HFFc6 (cell line): ENCODE measurements around the gene CLSTN2. TPM values are rescaled to one million over a fixed set of nuclear protein-coding genes. Genes with fewer than 3 reads are reported as not detected.

Experiments used
- DNase-seq: peaks from one replicate; pipeline ENCODE4 v3.0.0-alpha.2; 2018
- H3K27ac Mint-ChIP-seq: 2 replicates; pipeline ENCODE4 v1.8.0; 2020; ENCODE audit warnings: mild to moderate bottlenecking, mixed read lengths
- H3K27me3 Mint-ChIP-seq: 2 replicates; pipeline ENCODE4 v1.8.0; 2021; ENCODE audit warnings: mild to moderate bottlenecking, moderate library complexity, mixed read lengths; ENCODE audit not compliant: insufficient read depth
- H3K36me3 Mint-ChIP-seq: 2 replicates; pipeline ENCODE4 v1.8.0; 2021; ENCODE audit warnings: low read depth, mixed read lengths
- H3K4me1 Mint-ChIP-seq: 2 replicates; pipeline ENCODE4 v1.8.0; 2020; ENCODE audit warnings: low read depth, mixed read lengths
- H3K4me3 Mint-ChIP-seq: 2 replicates; pipeline ENCODE4 v1.8.0; 2020; ENCODE audit warnings: mild to moderate bottlenecking, moderate library complexity, mixed read lengths
- H3K9me3 Mint-ChIP-seq: 2 replicates; pipeline ENCODE4 v1.8.0; 2020; ENCODE audit warnings: mild to moderate bottlenecking, mixed read lengths
- total RNA-seq, 6 experiments: library from RNA; stranded (reverse); fragmentation: NEBNext Ultra II Directional; extraction: Animal tissue kit (Norgen Biotek cat#: 25700); gene quantifications; 2 replicates in 1 of 6; 3 replicates in 5 of 6; pipeline ENCODE4 v1.2.3, GENCODE V29; 2021
- TF ChIP-seq, protein P1 (sequence below): fragments of 200-600 bp; sonication (generic); IDR thresholded peaks from 2 replicates; pipeline ENCODE4 v1.5.0; 2021; ENCODE audit warnings: antibody characterized with exemption, mild to moderate bottlenecking

CLSTN2 gene
- total RNA-seq, 6 experiments from 2014 or later, result 0.05 TPM; not detected in 5

DNA sequence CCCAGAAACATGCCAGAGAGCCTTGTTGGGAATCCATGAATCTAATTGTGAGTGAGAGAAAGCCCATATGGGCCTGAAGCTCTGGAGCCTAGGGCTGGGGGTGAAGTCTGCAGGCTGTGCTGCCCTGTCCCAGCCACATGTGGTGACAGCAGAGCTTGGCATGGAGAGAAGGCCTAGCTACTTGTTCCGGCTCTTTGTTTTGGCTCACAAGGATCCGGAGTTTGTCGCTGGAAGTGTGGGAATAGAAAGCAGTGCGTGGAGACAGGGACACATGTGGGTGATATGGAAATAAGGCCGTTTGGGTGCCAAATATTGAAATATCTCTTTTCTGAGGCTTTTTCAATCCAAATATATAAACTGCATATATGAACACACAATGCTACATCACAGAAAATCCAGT is 78.2 kb downstream of the CLSTN2 start:
- H3K4me3 Mint-ChIP-seq, result no peak overlapping the region
- DNase-seq, result no peak
- no peak overlapping the region for H3K27ac Mint-ChIP-seq
- TF ChIP-seq, protein P1, sequence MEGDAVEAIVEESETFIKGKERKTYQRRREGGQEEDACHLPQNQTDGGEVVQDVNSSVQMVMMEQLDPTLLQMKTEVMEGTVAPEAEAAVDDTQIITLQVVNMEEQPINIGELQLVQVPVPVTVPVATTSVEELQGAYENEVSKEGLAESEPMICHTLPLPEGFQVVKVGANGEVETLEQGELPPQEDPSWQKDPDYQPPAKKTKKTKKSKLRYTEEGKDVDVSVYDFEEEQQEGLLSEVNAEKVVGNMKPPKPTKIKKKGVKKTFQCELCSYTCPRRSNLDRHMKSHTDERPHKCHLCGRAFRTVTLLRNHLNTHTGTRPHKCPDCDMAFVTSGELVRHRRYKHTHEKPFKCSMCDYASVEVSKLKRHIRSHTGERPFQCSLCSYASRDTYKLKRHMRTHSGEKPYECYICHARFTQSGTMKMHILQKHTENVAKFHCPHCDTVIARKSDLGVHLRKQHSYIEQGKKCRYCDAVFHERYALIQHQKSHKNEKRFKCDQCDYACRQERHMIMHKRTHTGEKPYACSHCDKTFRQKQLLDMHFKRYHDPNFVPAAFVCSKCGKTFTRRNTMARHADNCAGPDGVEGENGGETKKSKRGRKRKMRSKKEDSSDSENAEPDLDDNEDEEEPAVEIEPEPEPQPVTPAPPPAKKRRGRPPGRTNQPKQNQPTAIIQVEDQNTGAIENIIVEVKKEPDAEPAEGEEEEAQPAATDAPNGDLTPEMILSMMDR, result no peak
- H3K27me3 Mint-ChIP-seq, result peaks cover 3% of the 10 kb centered on the region
- peaks cover 42% of the 10 kb centered on the region for H3K9me3 Mint-ChIP-seq
- no peaks in the 10 kb centered on the region; the same call in 1 of the 2 replicates for H3K36me3 Mint-ChIP-seq
- H3K4me1 Mint-ChIP-seq, result no peaks in the 10 kb centered on the region

DNA sequence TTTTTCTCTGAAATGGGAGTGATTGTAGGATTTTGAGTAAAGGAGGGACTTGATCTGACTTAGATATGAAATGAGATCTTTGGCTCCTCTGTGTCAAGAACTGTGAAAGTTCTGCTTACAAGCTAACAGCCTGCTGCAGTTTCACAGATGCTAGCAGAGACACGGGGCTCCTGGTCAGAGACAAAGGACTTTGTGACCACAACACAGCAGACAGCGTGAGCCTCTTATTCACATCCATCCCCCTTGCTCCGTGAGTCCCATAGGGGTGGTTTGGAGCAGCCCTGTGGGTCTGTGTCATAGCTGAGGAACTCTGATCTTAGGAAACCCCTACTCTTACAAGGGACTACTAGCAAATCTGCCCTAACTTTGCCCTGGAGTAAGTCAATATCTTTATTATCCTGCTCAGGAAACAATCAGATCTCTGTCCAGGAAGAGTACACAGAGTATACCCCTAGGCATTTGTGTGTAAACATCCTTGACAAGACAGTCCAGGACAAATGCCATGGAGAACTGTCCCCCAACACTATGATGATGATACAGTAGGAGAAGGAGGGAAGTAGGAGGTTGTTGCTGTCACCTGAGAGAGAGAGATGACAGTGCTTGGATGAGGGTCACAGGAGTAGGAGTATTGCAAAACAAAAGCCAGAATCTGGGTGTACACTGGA is 80.0 kb downstream of the CLSTN2 start:
- no peaks in the 10 kb centered on the region; the same call in 1 of the 2 replicates for H3K36me3 Mint-ChIP-seq
- H3K9me3 Mint-ChIP-seq, result peaks cover 50% of the 10 kb centered on the region
- no peak overlapping the region for H3K27ac Mint-ChIP-seq
- TF ChIP-seq, protein P1, result no peak
- no peak for DNase-seq
- H3K4me1 Mint-ChIP-seq, result no peaks in the 10 kb centered on the region
- peaks cover 3% of the 10 kb centered on the region for H3K27me3 Mint-ChIP-seq
- H3K4me3 Mint-ChIP-seq, result no peak overlapping the region

GRCh38 chr3:140015741-140016140 is 80.8 kb downstream of the CLSTN2 start:
- no peaks in the 10 kb centered on the region for H3K4me1 Mint-ChIP-seq
- H3K9me3 Mint-ChIP-seq, result peaks cover 53% of the 10 kb centered on the region
- peaks cover 3% of the 10 kb centered on the region for H3K27me3 Mint-ChIP-seq
- H3K4me3 Mint-ChIP-seq, result no peak overlapping the region
- TF ChIP-seq, protein P1, result no peak
- DNase-seq, result no peak
- no peak overlapping the region for H3K27ac Mint-ChIP-seq
- H3K36me3 Mint-ChIP-seq, result no peaks in the 10 kb centered on the region; the same call in 1 of the 2 replicates

DNA sequence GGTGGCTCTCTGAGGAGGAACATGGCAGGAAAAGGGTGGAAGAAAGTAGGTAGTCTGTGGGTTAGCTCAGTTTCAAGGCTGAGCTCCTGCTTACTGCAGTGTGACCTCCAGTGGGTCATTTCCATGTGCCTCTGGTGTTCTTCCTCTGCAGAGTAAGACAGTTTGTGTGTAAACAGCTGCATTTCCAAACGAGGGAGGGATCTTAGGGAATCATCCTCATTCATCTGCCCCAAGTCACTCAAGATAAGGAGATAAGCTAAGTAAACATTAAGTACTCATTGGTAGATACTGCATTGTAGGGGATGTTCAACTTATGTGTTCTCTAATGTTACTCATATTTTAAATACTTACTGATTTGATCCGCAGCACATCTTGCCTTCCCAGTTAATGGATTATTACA is 83.6 kb downstream of the CLSTN2 start:
- TF ChIP-seq, protein P1, result no peak
- no peak overlapping the region for H3K4me3 Mint-ChIP-seq
- H3K36me3 Mint-ChIP-seq, result peaks cover 6% of the 10 kb centered on the region; the same call in 1 of the 2 replicates
- H3K27me3 Mint-ChIP-seq, result peaks cover 5% of the 10 kb centered on the region
- peaks cover 68% of the 10 kb centered on the region for H3K9me3 Mint-ChIP-seq
- no peak overlapping the region for H3K27ac Mint-ChIP-seq
- no peaks in the 10 kb centered on the region for H3K4me1 Mint-ChIP-seq
- DNase-seq, result no peak

- TF ChIP-seq, protein P1, result no peak
- Mint-ChIP-seq H3K36me3 (peaks cover 6% of the 10 kb centered on the region; the same call in 1 of the 2 replicates), H3K9me3 (peaks cover 62% of the 10 kb centered on the region), H3K27ac (no peak overlapping the region), H3K27me3 (peaks cover 5% of the 10 kb centered on the region), H3K4me3 (no peak overlapping the region), H3K4me1 (no peaks in the 10 kb centered on the region)
- DNase-seq, result no peak
Observed at GRCh38 chr3:140019946-140020345, 85.0 kb downstream of the CLSTN2 start.
